ENCODE data around the gene DUOXA2.

DUOXA2 gene

GRCh38 chr15:45083223-45083622, 30.9 kb upstream of the DUOXA2 start:
- Histone ChIP-seq H3K27ac (no peak overlapping the region), H3K36me3 (ENCODE audit: insufficient read depth, low read length) (no peaks in the 10 kb centered on the region), H3K9me3 (ENCODE audit: low read depth, low read length) (no peaks in the 10 kb centered on the region), H3K9ac (ENCODE audit: insufficient read length) (no peak overlapping the region), H3K4me3 (no peak overlapping the region)
- no peak for DNase-seq (ENCODE audit: low read depth, low spot score)
- TF ChIP-seq FOXP2 (optimal IDR thresholded peaks at IDR 0.05; ENCODE audit: control extremely low read depth, extremely low read length, insufficient read depth) (no peak), POLR2AphosphoS5 (IDR thresholded peaks at IDR 0.05; ENCODE audit: borderline replicate concordance, low read depth, low read length) (no peak), EZH2 (IDR thresholded peaks at IDR 0.05) (no peak)

DNA sequence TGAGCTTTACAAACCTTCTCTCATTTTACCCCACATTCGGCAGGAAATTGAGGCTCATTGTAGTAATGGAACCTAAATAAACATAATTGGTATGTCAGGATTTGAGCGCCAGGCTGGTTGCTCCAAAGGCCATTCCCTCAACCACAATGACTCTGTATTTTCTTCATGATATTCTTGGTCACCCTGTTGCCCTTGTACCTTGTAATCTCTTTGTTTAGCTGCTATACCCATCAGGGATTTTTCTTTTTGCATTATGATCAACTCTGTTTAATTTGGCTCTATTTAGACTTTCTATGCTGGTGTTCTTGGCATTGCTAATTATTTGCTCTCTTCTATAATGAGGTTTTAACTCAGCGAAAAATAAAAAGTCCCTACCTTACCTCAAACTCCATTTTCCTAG, 30.0 kb upstream of the DUOXA2 start:
- DNase-seq (ENCODE audit: low read depth, low spot score): no peak
- no peak overlapping the region for H3K9ac ChIP-seq (ENCODE audit: insufficient read length)
- no peaks in the 10 kb centered on the region for H3K36me3 ChIP-seq (ENCODE audit: insufficient read depth, low read length)
- no peak overlapping the region for H3K27ac ChIP-seq
- H3K9me3 ChIP-seq (ENCODE audit: low read depth, low read length): no peaks in the 10 kb centered on the region
- no peak for TF ChIP-seq FOXP2 (optimal IDR thresholded peaks at IDR 0.05; ENCODE audit: control extremely low read depth, extremely low read length, insufficient read depth)
- no peak for TF ChIP-seq EZH2 (IDR thresholded peaks at IDR 0.05)
- no peak for TF ChIP-seq POLR2AphosphoS5 (IDR thresholded peaks at IDR 0.05; ENCODE audit: borderline replicate concordance, low read depth, low read length)
- H3K4me3 ChIP-seq: no peak overlapping the region

GRCh38 chr15:45087513-45087912, 26.6 kb upstream of the DUOXA2 start:
- TF ChIP-seq FOXP2 (optimal IDR thresholded peaks at IDR 0.05; ENCODE audit: control extremely low read depth, extremely low read length, insufficient read depth) (no peak), EZH2 (IDR thresholded peaks at IDR 0.05) (no peak), POLR2AphosphoS5 (IDR thresholded peaks at IDR 0.05; ENCODE audit: borderline replicate concordance, low read depth, low read length) (no peak)
- no peak overlapping the region for H3K27ac ChIP-seq
- no peak overlapping the region for H3K9ac ChIP-seq (ENCODE audit: insufficient read length)
- no peaks in the 10 kb centered on the region for H3K36me3 ChIP-seq (ENCODE audit: insufficient read depth, low read length)
- no peak for DNase-seq (ENCODE audit: low read depth, low spot score)
- no peaks in the 10 kb centered on the region for H3K9me3 ChIP-seq (ENCODE audit: low read depth, low read length)
- no peak overlapping the region for H3K4me3 ChIP-seq

DNA sequence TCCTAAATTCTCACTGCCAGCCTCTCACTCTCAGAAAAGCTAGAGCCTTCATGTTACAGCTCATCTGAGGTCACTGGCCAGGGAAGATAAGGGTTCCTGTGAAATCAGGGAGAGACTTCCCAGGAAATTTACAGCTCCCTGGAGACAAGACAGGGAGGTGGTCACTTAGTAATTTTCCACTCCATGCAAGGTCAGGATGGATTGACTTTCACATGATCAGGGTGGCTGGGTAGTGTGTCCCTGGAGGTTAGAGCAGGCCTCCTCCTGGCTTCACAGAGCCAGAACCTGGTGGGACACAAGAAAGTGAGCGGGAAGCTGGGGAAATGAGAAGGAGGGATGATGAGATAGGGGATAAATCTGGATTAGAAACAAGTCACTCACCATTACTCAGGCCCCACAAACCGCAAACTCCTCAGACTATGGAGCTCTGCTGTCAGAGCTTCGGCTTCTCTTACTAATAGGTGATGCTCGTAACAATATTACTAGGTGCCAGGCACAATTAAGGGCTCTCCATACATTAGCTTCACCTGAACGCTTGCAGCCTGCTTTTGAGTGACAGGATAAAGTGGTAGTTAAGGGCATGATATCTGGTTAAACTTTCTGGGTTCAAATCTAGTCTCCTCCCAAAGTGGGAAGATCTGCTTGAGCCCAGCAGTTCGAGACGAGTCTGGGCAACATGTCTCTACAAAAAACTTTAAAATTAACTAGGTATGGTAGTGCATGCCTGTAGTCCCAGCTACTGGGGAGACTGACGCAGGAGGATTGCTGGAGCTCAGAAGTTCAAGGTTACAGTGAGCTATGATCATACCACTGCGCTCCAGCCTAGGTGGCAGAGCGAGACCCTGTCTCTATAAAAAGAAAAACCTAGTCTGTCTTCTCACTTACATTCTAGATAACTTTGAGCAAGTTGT, 25.1 kb upstream of the DUOXA2 start:
- Histone ChIP-seq H3K4me3 (no peak overlapping the region), H3K9me3 (ENCODE audit: low read depth, low read length) (no peaks in the 10 kb centered on the region), H3K36me3 (ENCODE audit: insufficient read depth, low read length) (no peaks in the 10 kb centered on the region), H3K9ac (ENCODE audit: insufficient read length) (no peak overlapping the region), H3K27ac (no peak overlapping the region)
- TF ChIP-seq POLR2AphosphoS5 (IDR thresholded peaks at IDR 0.05; ENCODE audit: borderline replicate concordance, low read depth, low read length) (no peak), EZH2 (IDR thresholded peaks at IDR 0.05) (no peak), FOXP2 (optimal IDR thresholded peaks at IDR 0.05; ENCODE audit: control extremely low read depth, extremely low read length, insufficient read depth) (no peak)
- no peak for DNase-seq (ENCODE audit: low read depth, low spot score)

GRCh38 chr15:45089712-45090373, 24.3 kb upstream of the DUOXA2 start:
- TF ChIP-seq FOXP2 (optimal IDR thresholded peaks at IDR 0.05; ENCODE audit: control extremely low read depth, extremely low read length, insufficient read depth): no peak
- TF ChIP-seq EZH2 (IDR thresholded peaks at IDR 0.05): no peak
- no peak for TF ChIP-seq POLR2AphosphoS5 (IDR thresholded peaks at IDR 0.05; ENCODE audit: borderline replicate concordance, low read depth, low read length)
- H3K4me3 ChIP-seq: no peak overlapping the region

GRCh38 chr15:45091161-45091560, 23.0 kb upstream of the DUOXA2 start:
- DNase-seq (ENCODE audit: low read depth, low spot score): no peak
- no peak for TF ChIP-seq FOXP2 (optimal IDR thresholded peaks at IDR 0.05; ENCODE audit: control extremely low read depth, extremely low read length, insufficient read depth)
- TF ChIP-seq EZH2 (IDR thresholded peaks at IDR 0.05): no peak
- no peak for TF ChIP-seq POLR2AphosphoS5 (IDR thresholded peaks at IDR 0.05; ENCODE audit: borderline replicate concordance, low read depth, low read length)
- no peak overlapping the region for H3K4me3 ChIP-seq
- no peaks in the 10 kb centered on the region for H3K36me3 ChIP-seq (ENCODE audit: insufficient read depth, low read length)
- H3K9ac ChIP-seq (ENCODE audit: insufficient read length): no peak overlapping the region
- H3K27ac ChIP-seq: no peak overlapping the region
- no peaks in the 10 kb centered on the region for H3K9me3 ChIP-seq (ENCODE audit: low read depth, low read length)

More at GRCh38 chr15:45089712-45090373, 24.3 kb upstream of the DUOXA2 start:
- H3K9ac ChIP-seq (ENCODE audit: insufficient read length): no peak overlapping the region
- H3K9me3 ChIP-seq (ENCODE audit: low read depth, low read length): no peaks in the 10 kb centered on the region
- no peak for DNase-seq (ENCODE audit: low read depth, low spot score)
- H3K27ac ChIP-seq: no peak overlapping the region
- H3K36me3 ChIP-seq (ENCODE audit: insufficient read depth, low read length): no peaks in the 10 kb centered on the region

- Histone ChIP-seq H3K9ac (ENCODE audit: insufficient read length) (no peak overlapping the region), H3K9me3 (ENCODE audit: low read depth, low read length) (no peaks in the 10 kb centered on the region), H3K27ac (no peak overlapping the region), H3K4me3 (no peak overlapping the region), H3K36me3 (ENCODE audit: insufficient read depth, low read length) (no peaks in the 10 kb centered on the region)
- no peak for DNase-seq (ENCODE audit: low read depth, low spot score)
- TF ChIP-seq FOXP2 (optimal IDR thresholded peaks at IDR 0.05; ENCODE audit: control extremely low read depth, extremely low read length, insufficient read depth) (no peak), EZH2 (IDR thresholded peaks at IDR 0.05) (no peak), POLR2AphosphoS5 (IDR thresholded peaks at IDR 0.05; ENCODE audit: borderline replicate concordance, low read depth, low read length) (no peak)
Observed at GRCh38 chr15:45091576-45091975, 22.6 kb upstream of the DUOXA2 start.

DNA sequence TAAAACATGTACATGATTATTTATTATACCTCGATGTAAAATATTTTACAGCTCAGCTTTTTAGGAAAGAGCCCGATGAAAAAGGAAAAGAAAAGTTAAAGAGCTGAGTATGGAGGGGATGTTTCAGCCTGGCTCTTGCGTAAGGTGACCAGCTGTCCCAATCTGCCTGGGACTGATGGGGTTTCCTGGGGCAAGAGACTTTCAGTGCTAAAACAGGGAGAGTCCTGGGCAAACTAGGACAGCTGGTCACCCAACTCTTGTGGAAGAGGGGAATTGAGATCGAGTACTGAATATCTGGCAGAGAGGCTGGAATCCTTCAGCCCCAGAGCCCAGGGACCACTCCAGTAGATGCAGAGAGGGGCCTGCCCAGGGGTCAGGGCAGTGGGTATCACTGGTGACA, 21.1 kb upstream of the DUOXA2 start:
- Histone ChIP-seq H3K36me3 (ENCODE audit: insufficient read depth, low read length) (no peaks in the 10 kb centered on the region), H3K9me3 (ENCODE audit: low read depth, low read length) (no peaks in the 10 kb centered on the region), H3K9ac (ENCODE audit: insufficient read length) (no peak overlapping the region), H3K27ac (no peak overlapping the region), H3K4me3 (no peak overlapping the region)
- DNase-seq (ENCODE audit: low read depth, low spot score): no peak
- TF ChIP-seq POLR2AphosphoS5 (IDR thresholded peaks at IDR 0.05; ENCODE audit: borderline replicate concordance, low read depth, low read length) (no peak), FOXP2 (optimal IDR thresholded peaks at IDR 0.05; ENCODE audit: control extremely low read depth, extremely low read length, insufficient read depth) (no peak), EZH2 (IDR thresholded peaks at IDR 0.05) (no peak)
